ENCODE results near the gene KRT81. TPM values are rescaled to one million over a fixed set of nuclear protein-coding genes. Genes with fewer than 3 reads are reported as not detected.

Gene KRT81
- total and polyA plus RNA-seq, 4 experiments from 2014 or later, result not detected

DNA sequence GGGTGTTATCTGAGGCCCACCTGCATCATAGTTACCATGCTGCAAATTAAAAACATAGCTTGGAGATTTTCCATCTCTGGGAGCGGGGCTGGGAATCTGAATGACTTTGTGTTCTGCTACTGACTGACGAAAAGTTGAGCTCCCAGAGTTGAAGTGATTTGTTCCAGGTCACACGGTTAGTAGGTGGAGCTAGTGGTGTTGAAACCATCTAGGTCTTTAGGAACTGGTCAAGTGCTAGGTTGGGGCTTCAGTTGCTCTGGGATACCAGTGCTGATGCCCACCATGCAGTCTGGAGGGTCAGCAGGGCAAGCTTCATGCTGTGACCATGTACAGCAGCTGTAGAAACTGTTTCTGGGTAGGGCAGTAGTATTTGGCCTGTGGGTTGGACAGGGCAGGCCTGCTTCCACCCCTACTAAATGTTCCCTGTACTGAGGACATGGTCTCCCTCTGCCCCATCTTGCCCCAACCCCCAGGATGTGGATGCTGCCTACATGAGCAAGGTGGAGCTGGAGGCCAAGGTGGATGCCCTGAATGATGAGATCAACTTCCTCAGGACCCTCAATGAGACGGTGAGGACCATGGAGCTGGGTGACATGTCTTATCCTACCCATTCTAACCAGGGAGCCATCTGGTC lies 53.0 kb downstream of the KRT81 start:
- ChIA-PET CTCF (ENCODE audit: partially characterized antibody) (interaction anchor here (0.8 to 1.4 kb wide), 2 partner anchors 39 to 41 kb away, joined by 3 to 6 read pairs; no protein-coding TSS in a partner anchor), POLR2A (ENCODE audit: partially characterized antibody) (no interaction called here)
- no peaks in the 10 kb centered on the region for H3K36me3 ChIP-seq (ENCODE audit: insufficient read depth, low read length)
- no peaks in the 10 kb centered on the region for H3K9me3 ChIP-seq (ENCODE audit: control insufficient read depth in 1 of 2, low read length in 2 of 2)
- H3K27ac Mint-ChIP-seq, result no peak overlapping the region
- no peak for DNase-seq
- no peaks in the 10 kb centered on the region for H3K27me3 ChIP-seq (ENCODE audit: insufficient read depth, low read length)
- peaks cover 17 to 18% of the 10 kb centered on the region in 2 donors for H3K27me3 Mint-ChIP-seq
- no peak overlapping the region for H3K27ac ChIP-seq (ENCODE audit: low read depth, low read length)
- H3K4me3 Mint-ChIP-seq, result no peak overlapping the region
- intact Hi-C loops (cut with micrococcal nuclease), result no loop called here
- H3K4me1 ChIP-seq (ENCODE audit: insufficient read depth, low read length), result peaks cover 6% of the 10 kb centered on the region
- H3K4me3 ChIP-seq (ENCODE audit: low read length in 2 of 2), result no peak overlapping the region
- peaks cover 0 to 1% (median under 1%) of the 10 kb centered on the region in 4 donors for H3K4me1 Mint-ChIP-seq
- H3K9me3 Mint-ChIP-seq, result peaks cover 0 to 2% (median 0%) of the 10 kb centered on the region in 8 donors
- no peaks in the 10 kb centered on the region for H3K36me3 Mint-ChIP-seq

DNA sequence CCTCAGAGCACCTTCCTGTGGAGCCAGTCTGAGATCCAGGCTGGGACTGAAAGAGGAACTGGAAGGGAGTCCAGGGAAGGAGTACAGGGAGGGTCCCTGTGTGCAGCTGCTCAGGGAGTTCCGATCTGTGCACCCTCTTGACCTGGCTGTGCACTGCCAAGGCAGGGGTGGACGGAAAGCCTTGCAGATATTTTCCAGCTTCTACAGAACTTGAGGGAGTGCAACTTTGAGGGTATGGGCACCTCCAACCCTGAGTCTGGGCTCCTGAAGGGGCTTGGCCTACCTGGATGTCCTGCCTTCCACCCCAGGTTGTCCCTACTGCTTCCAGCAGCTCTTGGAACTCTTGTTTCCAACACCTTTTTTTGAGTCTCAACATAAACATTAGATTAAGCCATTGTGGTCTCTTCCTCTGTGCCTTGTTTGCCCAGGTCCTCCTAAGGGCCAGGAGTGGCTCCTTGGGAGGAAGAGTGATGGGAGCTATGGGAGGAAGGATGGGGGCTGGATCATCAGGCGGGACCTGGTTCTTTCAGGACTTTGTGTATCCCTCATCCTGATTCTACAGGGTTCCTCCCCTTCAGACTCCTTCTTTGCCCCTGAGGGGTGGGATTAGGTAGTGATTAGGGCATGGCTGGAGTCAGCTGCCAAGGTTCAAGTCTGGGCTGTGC lies 54.8 kb downstream of the KRT81 start:
- CTCF ChIA-PET (ENCODE audit: partially characterized antibody), result no interaction called here
- no peaks in the 10 kb centered on the region for H3K9me3 Mint-ChIP-seq

More for the DNA sequence above, 54.8 kb downstream of the KRT81 start:
- Histone ChIP-seq H3K9me3 (ENCODE audit: control insufficient read depth in 1 of 2, low read length in 2 of 2) (no peaks in the 10 kb centered on the region), H3K4me3 (ENCODE audit: low read length in 2 of 2) (no peak overlapping the region), H3K4me1 (ENCODE audit: insufficient read depth, low read length) (no peaks in the 10 kb centered on the region), H3K27ac (ENCODE audit: low read depth, low read length) (no peak overlapping the region), H3K36me3 (ENCODE audit: insufficient read depth, low read length) (no peaks in the 10 kb centered on the region), H3K27me3 (ENCODE audit: insufficient read depth, low read length) (peaks cover 6% of the 10 kb centered on the region)
- no peaks in the 10 kb centered on the region for H3K36me3 Mint-ChIP-seq
- no peak overlapping the region for H3K27ac Mint-ChIP-seq
- POLR2A ChIA-PET (ENCODE audit: partially characterized antibody), result no interaction called here
- no peak overlapping the region for H3K4me3 Mint-ChIP-seq
- intact Hi-C loops (cut with micrococcal nuclease), result no loop called here
- DNase-seq, result no peak
- H3K27me3 Mint-ChIP-seq, result peaks cover 30 to 31% of the 10 kb centered on the region in 2 donors
- H3K4me1 Mint-ChIP-seq, result no peaks in the 10 kb centered on the region

Other genes with a start within 250 kb of the KRT81 start
- gene NR4A1, start 240.1 kb downstream of the KRT81 start, total RNA-seq, result 1 to 10 TPM; 1.1 to 1.3 TPM
- 1 to 10 TPM; 1.2 to 1.3 TPM for gene NR4A1, start 240.1 kb downstream of the KRT81 start, polyA plus RNA-seq
- 10 to 100 TPM; 24.4 to 27.0 TPM for gene ATG101, start 221.6 kb downstream of the KRT81 start, total RNA-seq
- 10 to 100 TPM; 22.2 to 27.1 TPM for gene ATG101, start 221.6 kb downstream of the KRT81 start, polyA plus RNA-seq
- not detected for gene SMIM41, start 211.8 kb downstream of the KRT81 start, total RNA-seq
- gene SMIM41, start 211.8 kb downstream of the KRT81 start, polyA plus RNA-seq, result not detected
- not detected for gene KRT80, start 99.5 kb downstream of the KRT81 start, total RNA-seq
- not detected for gene KRT80, start 99.5 kb downstream of the KRT81 start, polyA plus RNA-seq
- not detected for gene KRT7, start 58.3 kb downstream of the KRT81 start, total RNA-seq
- not detected for gene KRT7, start 58.3 kb downstream of the KRT81 start, polyA plus RNA-seq
- gene KRT86, start 16.9 kb downstream of the KRT81 start, total RNA-seq, result not detected
- not detected for gene KRT86, start 16.9 kb downstream of the KRT81 start, polyA plus RNA-seq
- not detected for gene KRT83, start 29.9 kb upstream of the KRT81 start, total RNA-seq
- gene KRT83, start 29.9 kb upstream of the KRT81 start, polyA plus RNA-seq, result not detected
- gene KRT85, start 75.9 kb upstream of the KRT81 start, total RNA-seq, result not detected
- gene KRT85, start 75.9 kb upstream of the KRT81 start, polyA plus RNA-seq, result not detected
- gene KRT84, start 94.1 kb upstream of the KRT81 start, total RNA-seq, result not detected
- gene KRT84, start 94.1 kb upstream of the KRT81 start, polyA plus RNA-seq, result not detected
- not detected for gene KRT82, start 114.8 kb upstream of the KRT81 start, total RNA-seq
- gene KRT82, start 114.8 kb upstream of the KRT81 start, polyA plus RNA-seq, result not detected
- gene KRT75, start 142.8 kb upstream of the KRT81 start, total RNA-seq, result not detected
- not detected for gene KRT75, start 142.8 kb upstream of the KRT81 start, polyA plus RNA-seq
- gene KRT6B, start 160.6 kb upstream of the KRT81 start, total RNA-seq, result not detected
- gene KRT6B, start 160.6 kb upstream of the KRT81 start, polyA plus RNA-seq, result not detected
- not detected for gene KRT6C, start 182.3 kb upstream of the KRT81 start, total RNA-seq
- gene KRT6C, start 182.3 kb upstream of the KRT81 start, polyA plus RNA-seq, result not detected
- not detected for gene KRT6A, start 201.7 kb upstream of the KRT81 start, total RNA-seq
- gene KRT6A, start 201.7 kb upstream of the KRT81 start, polyA plus RNA-seq, result not detected
- gene KRT5, start 228.9 kb upstream of the KRT81 start, total RNA-seq, result not detected
- gene KRT5, start 228.9 kb upstream of the KRT81 start, polyA plus RNA-seq, result not detected

Data from CD4-positive, alpha-beta memory T cell (primary cell).